ENCODE measurements around the gene RC3H2. TPM values are rescaled to one million over a fixed set of nuclear protein-coding genes. Genes with fewer than 3 reads are reported as not detected.

The RC3H2 gene
- total and polyA plus RNA-seq, 10 of the 15 experiments (the other 5 are each of a cell fraction or from before 2014, with no cell fraction given): 7.2 to 25.5 (median 16.1) TPM

DNA sequence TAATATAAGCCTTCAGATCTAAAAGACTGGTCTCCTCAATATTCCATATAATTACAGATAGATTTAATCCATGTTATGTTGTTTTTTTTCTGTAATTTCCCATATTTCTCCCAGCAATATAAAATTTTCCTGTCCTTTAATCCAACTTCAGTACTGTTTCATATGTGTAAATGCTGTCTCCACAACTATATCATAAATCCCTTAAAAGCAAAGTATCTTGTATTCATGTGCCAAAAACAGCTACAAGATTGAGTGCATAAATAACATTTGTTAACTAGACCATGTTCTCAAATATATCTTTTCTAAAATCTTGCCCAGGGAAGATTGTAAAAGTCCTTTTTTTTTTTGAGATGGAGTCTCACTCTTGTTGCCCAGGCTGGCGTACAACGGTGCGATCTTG is 41.8 kb downstream of the RC3H2 start (continued):
- TF ChIP-seq GATAD2B (conservative IDR thresholded peaks at IDR 0.05; ENCODE audit: low read depth): no peak

DNA sequence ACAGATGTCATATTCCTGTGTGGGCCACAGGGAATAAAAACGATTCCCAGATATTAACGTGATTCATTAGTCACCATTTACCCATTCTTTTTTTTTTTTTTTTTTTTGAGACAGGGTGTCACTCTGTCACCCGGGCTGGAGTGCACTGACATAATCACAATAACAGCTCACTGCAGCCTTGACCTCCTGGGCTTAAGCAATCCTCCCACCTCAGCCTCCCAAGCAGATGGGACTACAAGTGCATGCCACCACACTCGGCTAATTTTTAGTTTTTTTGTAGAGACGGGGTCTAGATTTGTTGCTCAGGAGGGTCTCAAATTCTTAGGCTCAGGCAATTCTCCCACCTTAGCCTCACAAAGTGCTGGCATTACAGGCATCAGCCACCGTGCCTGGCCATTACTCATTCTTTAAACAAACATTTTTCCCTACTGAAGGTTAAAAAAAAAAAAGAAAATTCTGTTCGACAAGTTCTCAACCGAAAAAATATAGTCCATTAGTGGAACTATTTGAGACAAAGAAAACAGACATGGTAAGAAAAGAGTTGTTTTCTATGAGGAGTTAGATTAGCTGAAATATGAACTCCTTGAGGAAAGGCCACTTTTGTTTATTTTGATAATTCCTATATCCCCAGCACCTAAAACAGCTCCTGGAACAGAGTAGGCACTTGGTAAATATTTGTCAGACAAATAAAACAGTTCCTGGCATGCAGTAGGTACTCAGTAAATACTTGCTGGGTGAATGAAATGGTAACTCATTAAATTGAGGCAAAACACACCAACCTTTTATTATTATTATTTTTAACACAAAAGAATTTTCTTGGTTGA is 44.6 kb downstream of the RC3H2 start:
- DNase-seq (ENCODE audit: low read depth, low spot score): no peak
- intact Hi-C loops (cut with micrococcal nuclease; ENCODE audit: unreplicated experiment): no loop called here
- H3K9ac ChIP-seq (ENCODE audit: control insufficient read depth, insufficient read depth, low read length): no peak overlapping the region
- ChIA-PET CTCF (interaction anchor here (1.6 kb wide), 2 partner anchors 22 to 131 kb away, joined by 3 to 9 read pairs; no protein-coding TSS in a partner anchor), SMC1A (ENCODE audit: uncharacterized antibody, unreplicated experiment) (no interaction called here), RAD21 (ENCODE audit: unreplicated experiment) (no interaction called here), POLR2A (no interaction called here)
- FAIRE-seq: no peak
- H3K27me3 ChIP-seq (replicated peaks in 1 of 2; ENCODE audit: control insufficient read depth in 2 of 2, insufficient read depth in 2 of 2, low read length in 1 of 2): no peaks in the 10 kb centered on the region
- no peaks in the 10 kb centered on the region for H3K4me1 ChIP-seq (ENCODE audit: control insufficient read depth, insufficient read depth, low read length)
- no peak overlapping the region for H3K27ac ChIP-seq (ENCODE audit: control insufficient read depth, insufficient read depth)
- H3K79me2 ChIP-seq (ENCODE audit: control insufficient read depth, insufficient read depth, low read length): no peaks in the 10 kb centered on the region
- H4K20me1 ChIP-seq (ENCODE audit: control insufficient read depth, insufficient read depth): no peaks in the 10 kb centered on the region
- TF ChIP-seq HDAC6 (IDR thresholded peaks at IDR 0.05; ENCODE audit: unreplicated experiment): no peak
- TF ChIP-seq CHD2 (IDR thresholded peaks at IDR 0.05; ENCODE audit: borderline replicate concordance, low read depth, low read length): no peak
- TF ChIP-seq STAT1 (conservative IDR thresholded peaks at IDR 0.05): no peak
- TF ChIP-seq, protein P1, sequence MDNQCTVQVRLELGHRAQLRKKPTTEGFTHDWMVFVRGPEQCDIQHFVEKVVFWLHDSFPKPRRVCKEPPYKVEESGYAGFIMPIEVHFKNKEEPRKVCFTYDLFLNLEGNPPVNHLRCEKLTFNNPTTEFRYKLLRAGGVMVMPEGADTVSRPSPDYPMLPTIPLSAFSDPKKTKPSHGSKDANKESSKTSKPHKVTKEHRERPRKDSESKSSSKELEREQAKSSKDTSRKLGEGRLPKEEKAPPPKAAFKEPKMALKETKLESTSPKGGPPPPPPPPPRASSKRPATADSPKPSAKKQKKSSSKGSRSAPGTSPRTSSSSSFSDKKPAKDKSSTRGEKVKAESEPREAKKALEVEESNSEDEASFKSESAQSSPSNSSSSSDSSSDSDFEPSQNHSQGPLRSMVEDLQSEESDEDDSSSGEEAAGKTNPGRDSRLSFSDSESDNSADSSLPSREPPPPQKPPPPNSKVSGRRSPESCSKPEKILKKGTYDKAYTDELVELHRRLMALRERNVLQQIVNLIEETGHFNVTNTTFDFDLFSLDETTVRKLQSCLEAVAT (IDR thresholded peaks at IDR 0.05): no peak
- TF ChIP-seq SMARCA5 (IDR thresholded peaks at IDR 0.05): no peak
- TF ChIP-seq ZSCAN29 (IDR thresholded peaks at IDR 0.05): no peak
- no peak for TF ChIP-seq ZNF217 (IDR thresholded peaks at IDR 0.05)
- TF ChIP-seq, protein P2, sequence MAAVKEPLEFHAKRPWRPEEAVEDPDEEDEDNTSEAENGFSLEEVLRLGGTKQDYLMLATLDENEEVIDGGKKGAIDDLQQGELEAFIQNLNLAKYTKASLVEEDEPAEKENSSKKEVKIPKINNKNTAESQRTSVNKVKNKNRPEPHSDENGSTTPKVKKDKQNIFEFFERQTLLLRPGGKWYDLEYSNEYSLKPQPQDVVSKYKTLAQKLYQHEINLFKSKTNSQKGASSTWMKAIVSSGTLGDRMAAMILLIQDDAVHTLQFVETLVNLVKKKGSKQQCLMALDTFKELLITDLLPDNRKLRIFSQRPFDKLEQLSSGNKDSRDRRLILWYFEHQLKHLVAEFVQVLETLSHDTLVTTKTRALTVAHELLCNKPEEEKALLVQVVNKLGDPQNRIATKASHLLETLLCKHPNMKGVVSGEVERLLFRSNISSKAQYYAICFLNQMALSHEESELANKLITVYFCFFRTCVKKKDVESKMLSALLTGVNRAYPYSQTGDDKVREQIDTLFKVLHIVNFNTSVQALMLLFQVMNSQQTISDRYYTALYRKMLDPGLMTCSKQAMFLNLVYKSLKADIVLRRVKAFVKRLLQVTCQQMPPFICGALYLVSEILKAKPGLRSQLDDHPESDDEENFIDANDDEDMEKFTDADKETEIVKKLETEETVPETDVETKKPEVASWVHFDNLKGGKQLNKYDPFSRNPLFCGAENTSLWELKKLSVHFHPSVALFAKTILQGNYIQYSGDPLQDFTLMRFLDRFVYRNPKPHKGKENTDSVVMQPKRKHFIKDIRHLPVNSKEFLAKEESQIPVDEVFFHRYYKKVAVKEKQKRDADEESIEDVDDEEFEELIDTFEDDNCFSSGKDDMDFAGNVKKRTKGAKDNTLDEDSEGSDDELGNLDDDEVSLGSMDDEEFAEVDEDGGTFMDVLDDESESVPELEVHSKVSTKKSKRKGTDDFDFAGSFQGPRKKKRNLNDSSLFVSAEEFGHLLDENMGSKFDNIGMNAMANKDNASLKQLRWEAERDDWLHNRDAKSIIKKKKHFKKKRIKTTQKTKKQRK (IDR thresholded peaks at IDR 0.05; ENCODE audit: low read depth, low read length): no peak
- TF ChIP-seq, protein P3, sequence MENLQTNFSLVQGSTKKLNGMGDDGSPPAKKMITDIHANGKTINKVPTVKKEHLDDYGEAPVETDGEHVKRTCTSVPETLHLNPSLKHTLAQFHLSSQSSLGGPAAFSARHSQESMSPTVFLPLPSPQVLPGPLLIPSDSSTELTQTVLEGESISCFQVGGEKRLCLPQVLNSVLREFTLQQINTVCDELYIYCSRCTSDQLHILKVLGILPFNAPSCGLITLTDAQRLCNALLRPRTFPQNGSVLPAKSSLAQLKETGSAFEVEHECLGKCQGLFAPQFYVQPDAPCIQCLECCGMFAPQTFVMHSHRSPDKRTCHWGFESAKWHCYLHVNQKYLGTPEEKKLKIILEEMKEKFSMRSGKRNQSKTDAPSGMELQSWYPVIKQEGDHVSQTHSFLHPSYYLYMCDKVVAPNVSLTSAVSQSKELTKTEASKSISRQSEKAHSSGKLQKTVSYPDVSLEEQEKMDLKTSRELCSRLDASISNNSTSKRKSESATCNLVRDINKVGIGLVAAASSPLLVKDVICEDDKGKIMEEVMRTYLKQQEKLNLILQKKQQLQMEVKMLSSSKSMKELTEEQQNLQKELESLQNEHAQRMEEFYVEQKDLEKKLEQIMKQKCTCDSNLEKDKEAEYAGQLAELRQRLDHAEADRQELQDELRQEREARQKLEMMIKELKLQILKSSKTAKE (IDR thresholded peaks at IDR 0.05; ENCODE audit: low read depth, poor library complexity, severe bottlenecking): no peak
- no peak for TF ChIP-seq RBBP5 (conservative IDR thresholded peaks at IDR 0.05)
- no peak for TF ChIP-seq HDAC2 (IDR thresholded peaks at IDR 0.05)
- no peak for TF ChIP-seq YBX1 (IDR thresholded peaks at IDR 0.05)
- H2AFZ ChIP-seq (ENCODE audit: control insufficient read depth, low read depth, low read length): no peak overlapping the region
- ATAC-seq: no peak
- peaks cover 0 to 10% of the 10 kb centered on the region in 2 experiments for H3K36me3 ChIP-seq (ENCODE audit: control insufficient read depth in 2 of 2, insufficient read depth in 2 of 2, low read length in 1 of 2)
- H3K9me3 ChIP-seq (replicated peaks; ENCODE audit: control insufficient read depth, insufficient read depth, low read length): no peaks in the 10 kb centered on the region
- in situ Hi-C loops (cut with MboI): no loop called here
- no peak overlapping the region for H3K4me2 ChIP-seq (ENCODE audit: control insufficient read depth, insufficient read depth)
- BruUV-seq (replicated peaks): no TSS peak
- no peak overlapping the region for H3K4me3 ChIP-seq
- 99% methylated on average over 8 of the region's 8 CpGs for WGBS (ENCODE audit: insufficient coverage, insufficient replicate concordance, low lambda C conversion rate, missing lambda C conversion rate)
